EL (cell line): ENCODE results near the gene CRYGN.
A peak's percentile ranks its signal among the peaks of the same experiment; 100 is the strongest.

Experiments
- DNase-seq: peaks from one replicate; pipeline ENCODE4 v3.0.0-alpha.2; 2016

CRYGN gene

GRCh38 chr7:151425670-151426440 lies 14.1 kb downstream of the CRYGN start:
- peak; percentile 65 for DNase-seq

GRCh38 chr7:151424799-151425198 lies 15.1 kb downstream of the CRYGN start:
- DNase-seq, result no peak

GRCh38 chr7:151423936-151424335 lies 16.0 kb downstream of the CRYGN start:
- no peak for DNase-seq

- no peak for DNase-seq
Observed at GRCh38 chr7:151423226-151423625, 16.7 kb downstream of the CRYGN start.

- no peak for DNase-seq
Observed at GRCh38 chr7:151422212-151422611, 17.7 kb downstream of the CRYGN start.

- DNase-seq, result no peak
Observed at GRCh38 chr7:151420144-151420543, 19.8 kb downstream of the CRYGN start.

GRCh38 chr7:151416941-151417315 lies 23.0 kb downstream of the CRYGN start:
- DNase-seq, result no peak

GRCh38 chr7:151416112-151416940 lies 23.6 kb downstream of the CRYGN start:
- no peak for DNase-seq

- peak; percentile 15 for DNase-seq
Observed at GRCh38 chr7:151415375-151416105, 24.4 kb downstream of the CRYGN start.

GRCh38 chr7:151413241-151413640 lies 26.7 kb downstream of the CRYGN start:
- no peak for DNase-seq

- DNase-seq, result no peak
Observed at GRCh38 chr7:151412318-151412717, 27.6 kb downstream of the CRYGN start.

GRCh38 chr7:151411551-151411950 lies 28.4 kb downstream of the CRYGN start:
- no peak for DNase-seq

GRCh38 chr7:151410405-151411390 lies 29.2 kb downstream of the CRYGN start:
- no peak for DNase-seq

- no peak for DNase-seq
Observed at GRCh38 chr7:151409667-151410404, 30.1 kb downstream of the CRYGN start, which contains the start of gene WDR86. Gene WDR86 (minus strand): TSS chr7:151410038. CDS start chr7:151409589, 449 bp downstream.

GRCh38 chr7:151408839-151409666 lies 30.9 kb downstream of the CRYGN start:
- no peak for DNase-seq

GRCh38 chr7:151408498-151408838 lies 31.5 kb downstream of the CRYGN start:
- DNase-seq, result no peak

- DNase-seq, result no peak
Observed at GRCh38 chr7:151406886-151407583, 32.9 kb downstream of the CRYGN start.

- no peak for DNase-seq
Observed at GRCh38 chr7:151406051-151406875, 33.7 kb downstream of the CRYGN start.

GRCh38 chr7:151405588-151405987 lies 34.4 kb downstream of the CRYGN start:
- no peak for DNase-seq
